ENCODE data around the gene VPS37B.
A peak's percentile ranks its signal among the peaks of the same experiment; 100 is the strongest.

The VPS37B gene

GRCh38 chr12:122865268-122866231 is 30.4 kb downstream of the VPS37B start:
- no peak for DNase-seq

- DNase-seq, result no peak
Measured at GRCh38 chr12:122864894-122865253, 31.1 kb downstream of the VPS37B start.

GRCh38 chr12:122862872-122863701 is 32.8 kb downstream of the VPS37B start:
- DNase-seq, result no peak

GRCh38 chr12:122862110-122862634 is 33.8 kb downstream of the VPS37B start:
- no peak for DNase-seq

- no peak for DNase-seq
Measured at GRCh38 chr12:122861587-122861970, 34.3 kb downstream of the VPS37B start.

GRCh38 chr12:122860854-122861586 is 34.9 kb downstream of the VPS37B start:
- no peak for DNase-seq

- DNase-seq, result peak; percentile 49 to 81 (median 78)
Measured at GRCh38 chr12:122860040-122860853, 35.7 kb downstream of the VPS37B start.

- no peak for DNase-seq
Measured at GRCh38 chr12:122859303-122860039, 36.5 kb downstream of the VPS37B start.

GRCh38 chr12:122858591-122859302 is 37.2 kb downstream of the VPS37B start:
- DNase-seq, result no peak

GRCh38 chr12:122858171-122858570 is 37.8 kb downstream of the VPS37B start:
- no peak for DNase-seq

- DNase-seq, result no peak
Measured at GRCh38 chr12:122856999-122857671, 38.8 kb downstream of the VPS37B start.

- no peak for DNase-seq
Measured at GRCh38 chr12:122855928-122856831, 39.7 kb downstream of the VPS37B start.

GRCh38 chr12:122855071-122855829 is 40.7 kb downstream of the VPS37B start:
- DNase-seq, result no peak

- DNase-seq, result no peak
Measured at GRCh38 chr12:122854554-122854953, 41.4 kb downstream of the VPS37B start.

- no peak for DNase-seq
Measured at GRCh38 chr12:122853582-122854245, 42.2 kb downstream of the VPS37B start.

- DNase-seq, result no peak
Measured at GRCh38 chr12:122852336-122853275, 43.3 kb downstream of the VPS37B start.
